ENCODE measurements around the gene MDP1. TPM values are rescaled to one million over a fixed set of nuclear protein-coding genes. Genes with fewer than 3 reads are reported as not detected.

MDP1 gene
- total and polyA plus RNA-seq, 10 of the 15 experiments (the other 5 are each of a cell fraction or from before 2014, with no cell fraction given) = 10.4 to 45.8 (median 23.5) TPM

- TF ChIP-seq TCF7 (IDR thresholded peaks at IDR 0.05; ENCODE audit: borderline replicate concordance) = no peak
- TF ChIP-seq TCF12 (IDR thresholded peaks at IDR 0.05; ENCODE audit: low read depth, low read length) = no peak
- TF ChIP-seq RCOR1 (conservative IDR thresholded peaks at IDR 0.05; ENCODE audit: low read depth, low read length) = no peak
- peak; percentile 39; the same call in 1 of the 2 replicates for TF ChIP-seq MXI1 (IDR thresholded peaks at IDR 0.05; ENCODE audit: low read depth, low read length)
- no peak for TF ChIP-seq TARDBP (IDR thresholded peaks at IDR 0.05; ENCODE audit: borderline replicate concordance)
- TF ChIP-seq STAT3 (IDR thresholded peaks at IDR 0.05; ENCODE audit: low read depth, low read length) = no peak
- no peak for TF ChIP-seq TBL1XR1 (IDR thresholded peaks at IDR 0.05; ENCODE audit: low read depth, low read length)
- no peak for TF ChIP-seq NFYA (IDR thresholded peaks at IDR 0.05; ENCODE audit: borderline replicate concordance, low read depth, low read length)
- TF ChIP-seq ATF2 (IDR thresholded peaks at IDR 0.05; ENCODE audit: low read length) = no peak
- no peak for TF ChIP-seq CEBPZ (IDR thresholded peaks at IDR 0.05; ENCODE audit: low read depth, low read length)
- TF ChIP-seq STAT1 (conservative IDR thresholded peaks at IDR 0.05) = no peak
- no peak for TF ChIP-seq SMAD1 (IDR thresholded peaks at IDR 0.05; ENCODE audit: low read depth, partially characterized antibody)
- no peak for TF ChIP-seq CUX1 (IDR thresholded peaks at IDR 0.05; ENCODE audit: insufficient replicate concordance, low read depth, low read length)
- TF ChIP-seq FOXK2 (IDR thresholded peaks at IDR 0.05) = no peak
- peak; percentile 59; the same call in 1 of the 2 replicates for TF ChIP-seq IRF4 (IDR thresholded peaks at IDR 0.05; ENCODE audit: low read depth, low read length)
- no peak for TF ChIP-seq BRCA1 (IDR thresholded peaks at IDR 0.05; ENCODE audit: low read depth, low read length)
- TF ChIP-seq KAT2A (conservative IDR thresholded peaks at IDR 0.05; ENCODE audit: control insufficient read depth, low read depth, low read length) = no peak
- TF ChIP-seq RUNX3 (IDR thresholded peaks at IDR 0.05; ENCODE audit: low read length) = no peak
- TF ChIP-seq BMI1 (IDR thresholded peaks at IDR 0.05; ENCODE audit: borderline replicate concordance) = no peak
- TF ChIP-seq TAF1 (IDR thresholded peaks at IDR 0.05; ENCODE audit: borderline replicate concordance, low read depth, low read length) = no peak
- no peak for TF ChIP-seq CHD1 (IDR thresholded peaks at IDR 0.05; ENCODE audit: low read depth, low read length)
- peak; percentile 72 to 77; a peak in 3 of 4 replicates for TF ChIP-seq IKZF2 (IDR thresholded peaks at IDR 0.05)
- TF ChIP-seq LARP7 (IDR thresholded peaks at IDR 0.05) = no peak
- TF ChIP-seq CBX3 (IDR thresholded peaks at IDR 0.05; ENCODE audit: borderline replicate concordance, low read depth) = no peak
- no peak for TF ChIP-seq KDM1A (IDR thresholded peaks at IDR 0.05; ENCODE audit: borderline replicate concordance)
Observed at GRCh38 chr14:24246765-24247212, 30.9 kb upstream of the MDP1 start (continued).

Measured in GM12878 (cell line).